IPS-15b (cell line): Measurements from ENCODE around the gene TUBB.
"Not testable (repeated sequence)": the region's sequence is repeated elsewhere in the genome, so short reads cannot be mapped to it uniquely, and the experiment has no call there.

Experiments
- H3K27me3 ChIP-seq: one replicate; pipeline ENCODE4 v1.6.1; 2013; ENCODE audit warnings: low read length; ENCODE audit not compliant: control insufficient read depth, insufficient read depth
- H3K36me3 ChIP-seq: one replicate; pipeline ENCODE4 v1.6.1; 2013; ENCODE audit warnings: low read length; ENCODE audit not compliant: control insufficient read depth, insufficient read depth
- H3K4me1 ChIP-seq: one replicate; pipeline ENCODE4 v1.6.1; 2013; ENCODE audit warnings: mild to moderate bottlenecking, low read length; ENCODE audit not compliant: control insufficient read depth, insufficient read depth
- H3K4me3 ChIP-seq: one replicate; pipeline ENCODE4 v1.5.1; 2013; ENCODE audit warnings: low read depth, low read length
- H3K9ac ChIP-seq: one replicate; pipeline ENCODE4 v1.6.1; 2013; ENCODE audit warnings: low read depth, mild to moderate bottlenecking, low read length
- H3K9me3 ChIP-seq: one replicate; pipeline ENCODE4 v1.6.1; 2013; ENCODE audit warnings: mild to moderate bottlenecking, low read length; ENCODE audit not compliant: control insufficient read depth, insufficient read depth

TUBB gene

DNA sequence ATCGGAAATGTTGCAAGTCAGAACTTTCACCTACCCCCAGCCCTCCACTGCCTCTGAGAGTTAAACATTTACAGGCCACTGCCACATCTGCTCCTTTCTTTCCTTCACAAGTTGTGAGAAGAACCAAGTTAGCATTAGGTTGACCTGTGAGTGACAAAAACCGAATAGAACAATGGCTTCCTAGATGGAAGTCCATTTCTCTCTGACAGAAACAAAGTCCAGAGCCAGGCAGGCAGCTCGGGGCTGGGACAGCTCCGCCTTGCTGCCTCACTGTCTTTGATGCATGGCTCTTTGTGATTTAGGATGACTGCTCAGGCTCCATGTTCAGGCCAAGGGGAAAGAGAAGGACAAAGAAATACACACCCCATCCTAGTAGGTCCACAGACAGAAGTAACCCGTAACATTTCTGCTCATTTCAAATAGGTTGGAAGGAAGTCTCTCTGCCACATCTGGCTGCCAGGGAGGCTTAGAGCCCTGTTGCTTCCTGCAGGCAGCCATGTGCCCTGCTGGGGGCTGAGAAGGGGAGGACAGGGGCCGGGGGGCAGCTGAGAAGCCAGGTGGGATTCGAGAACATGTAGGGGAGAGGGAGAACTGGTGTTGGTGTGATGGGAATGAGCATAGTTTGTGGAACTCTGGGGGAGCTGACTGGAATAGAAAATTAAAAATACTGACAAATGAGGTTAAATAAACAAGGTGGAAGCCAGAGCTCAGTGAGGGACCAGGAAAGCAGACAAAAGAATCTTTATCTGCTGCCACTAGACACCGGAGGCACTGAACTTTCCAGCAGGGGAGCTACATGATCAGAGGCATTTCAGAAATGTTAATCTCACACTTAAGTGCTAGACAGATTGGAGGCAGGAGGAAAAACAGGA, 43.7 kb downstream of the TUBB start:
- peaks cover 10% of the 10 kb centered on the region for H3K4me1 ChIP-seq

DNA sequence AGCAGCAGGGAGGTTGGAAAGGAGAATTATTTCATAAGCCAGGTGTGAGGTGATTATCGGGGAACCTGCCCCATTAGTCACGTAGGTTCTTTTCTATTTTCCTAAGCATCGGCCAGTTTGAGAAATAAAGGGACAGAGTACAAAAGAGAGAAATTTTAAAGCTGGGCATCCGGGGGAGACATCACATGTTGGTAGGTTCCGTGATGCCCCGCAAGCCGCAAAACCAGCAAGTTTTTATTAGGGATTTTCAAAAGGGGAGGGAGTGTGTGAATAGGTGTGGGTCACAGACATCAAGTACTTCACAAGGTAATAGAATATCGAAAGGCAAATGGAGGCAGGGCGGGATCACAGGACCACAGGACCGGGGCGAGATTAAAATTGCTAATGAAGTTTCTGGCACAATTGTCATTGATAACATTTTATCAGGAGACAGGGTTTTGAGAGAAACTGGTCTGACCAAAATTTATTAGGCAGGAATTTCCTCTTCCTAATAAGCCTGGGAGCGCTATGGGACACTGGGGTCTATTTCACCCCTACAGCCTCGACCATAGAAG, 44.4 kb downstream of the TUBB start:
- not testable (repeated sequence) for H3K27me3 ChIP-seq, H3K9me3 ChIP-seq, H3K9ac ChIP-seq, H3K36me3 ChIP-seq
- Histone ChIP-seq H3K4me3 (peak overlapping the region; percentile 12), H3K4me1 (peaks cover 17% of the 10 kb centered on the region)

More for the DNA sequence above, 43.7 kb downstream of the TUBB start:
- H3K4me3 ChIP-seq, result peak overlapping the region; percentile 12
- no peaks in the 10 kb centered on the region for H3K36me3 ChIP-seq
- no peaks in the 10 kb centered on the region for H3K9me3 ChIP-seq
- H3K27me3 ChIP-seq, result no peaks in the 10 kb centered on the region
- H3K9ac ChIP-seq, result no peak overlapping the region

DNA sequence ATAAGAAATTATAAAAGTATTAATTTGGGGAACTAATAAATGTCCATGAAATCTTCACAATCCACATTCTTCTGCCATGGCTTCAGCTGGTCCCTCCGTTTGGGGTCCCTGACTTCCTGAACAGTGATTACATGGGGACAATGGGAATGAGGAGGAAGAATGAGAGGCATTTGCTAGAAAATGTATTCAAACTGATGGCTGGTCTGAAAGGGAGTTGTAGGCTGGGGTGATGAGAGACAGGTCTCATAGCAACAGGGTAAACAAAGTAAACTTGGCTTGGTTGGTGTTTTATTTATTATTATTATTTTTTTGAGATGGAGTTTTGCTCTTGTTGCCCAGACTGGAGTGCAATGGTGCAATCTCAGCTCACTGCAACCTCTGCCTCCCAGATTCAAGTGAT, 45.3 kb downstream of the TUBB start:
- H3K9ac ChIP-seq, H3K27me3 ChIP-seq, H3K4me3 ChIP-seq, H3K36me3 ChIP-seq, H3K9me3 ChIP-seq: not testable (repeated sequence)
- H3K4me1 ChIP-seq, result peaks cover 21% of the 10 kb centered on the region

DNA sequence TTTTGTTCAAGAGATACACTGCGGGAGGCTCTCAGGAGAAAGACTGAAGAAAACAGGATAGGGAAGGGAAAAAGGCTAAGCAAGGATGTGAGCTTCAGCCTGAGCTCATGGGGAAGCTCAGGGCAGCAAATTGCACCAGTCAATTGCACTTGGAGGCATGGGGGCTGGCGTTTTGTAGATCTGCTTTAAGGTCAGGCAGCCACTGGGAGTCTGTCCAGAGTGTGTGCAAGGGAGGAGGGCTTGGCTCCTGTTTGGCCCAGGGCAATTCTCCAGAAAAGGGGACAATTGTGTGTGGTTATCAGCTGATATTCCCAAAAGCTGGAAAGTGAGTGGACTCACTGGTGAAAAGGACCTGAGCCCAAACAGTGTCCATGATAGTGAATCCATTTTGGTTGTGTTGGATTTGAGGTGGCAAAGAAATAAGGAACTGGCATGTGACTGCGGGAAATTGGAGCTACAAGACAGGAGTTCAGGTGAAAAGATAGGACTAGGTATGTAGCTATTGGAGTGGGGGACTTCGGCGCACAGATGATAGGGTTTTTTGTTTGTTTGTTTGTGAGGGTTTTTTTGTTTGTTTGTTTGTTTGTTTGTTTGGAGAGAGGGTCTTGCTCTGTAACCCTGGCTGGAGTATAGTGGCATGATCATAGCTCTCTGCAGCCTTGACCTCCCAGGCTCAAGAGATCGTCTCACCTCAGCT, 46.5 kb downstream of the TUBB start:
- Histone ChIP-seq H3K27me3 (no peaks in the 10 kb centered on the region), H3K9ac (no peak overlapping the region), H3K4me1 (peaks cover 21% of the 10 kb centered on the region)

DNA sequence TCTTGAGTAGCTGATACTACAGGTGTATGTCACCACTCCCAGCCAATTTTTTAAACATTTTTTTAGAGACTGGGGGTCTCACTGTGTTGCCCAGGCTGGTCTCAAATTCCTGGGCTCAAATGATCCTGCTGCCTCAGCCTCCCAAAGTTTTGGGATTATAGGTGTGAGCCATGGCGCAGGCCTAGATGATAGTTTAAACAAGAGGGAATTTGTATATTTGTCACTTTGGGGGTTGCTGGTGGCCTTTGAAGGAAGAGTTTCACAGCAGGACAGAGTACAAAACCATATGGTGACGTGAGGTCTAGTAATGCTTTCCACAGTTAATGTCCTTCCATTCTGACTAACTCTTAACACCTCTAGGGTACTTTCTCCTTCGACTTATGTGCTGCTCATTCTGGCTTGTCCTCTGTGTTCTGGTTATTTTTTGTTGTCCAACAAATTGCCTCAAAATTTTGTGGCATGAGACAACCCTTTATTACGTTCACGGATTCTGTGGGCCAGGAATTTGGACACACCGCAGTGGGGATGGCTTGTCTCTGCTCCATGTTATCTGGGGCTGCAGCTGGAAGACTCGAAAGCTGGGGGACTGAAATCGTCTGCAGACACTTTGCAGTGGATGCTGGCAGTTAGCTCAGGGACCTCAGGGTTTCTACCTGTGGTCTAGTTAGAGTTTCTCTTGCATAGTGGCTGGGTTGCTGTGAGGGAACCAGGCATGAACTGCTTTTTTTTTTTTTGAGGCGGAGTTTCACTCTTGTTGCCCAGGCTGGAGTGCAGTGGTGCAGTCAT, 47.2 kb downstream of the TUBB start:
- Histone ChIP-seq H3K9me3 (no peaks in the 10 kb centered on the region), H3K36me3 (no peaks in the 10 kb centered on the region), H3K4me3 (no peak overlapping the region), H3K27me3 (no peaks in the 10 kb centered on the region), H3K9ac (no peak overlapping the region), H3K4me1 (peaks cover 21% of the 10 kb centered on the region)

More for the DNA sequence above, 46.5 kb downstream of the TUBB start:
- no peak overlapping the region for H3K4me3 ChIP-seq
- no peaks in the 10 kb centered on the region for H3K36me3 ChIP-seq
- no peaks in the 10 kb centered on the region for H3K9me3 ChIP-seq

DNA sequence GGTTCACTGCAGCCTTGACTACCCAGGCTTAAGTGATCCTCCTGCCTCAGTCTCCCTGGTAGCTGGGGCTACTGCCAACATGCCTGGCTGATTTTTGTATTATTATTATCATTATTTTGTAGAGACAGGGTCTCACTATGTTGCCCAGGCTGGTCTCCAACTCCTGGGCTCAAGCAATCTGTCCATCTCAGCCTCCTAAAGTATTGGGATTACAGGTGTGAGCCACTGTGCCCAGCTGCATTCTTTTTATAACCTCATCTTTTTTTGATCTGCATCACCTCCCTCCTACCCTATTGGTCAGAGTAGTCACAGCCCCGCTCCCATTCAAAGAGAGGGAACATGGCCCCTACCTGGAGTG, 47.8 kb downstream of the TUBB start:
- Histone ChIP-seq H3K4me1 (peaks cover 21% of the 10 kb centered on the region), H3K9ac (no peak overlapping the region), H3K27me3 (no peaks in the 10 kb centered on the region), H3K4me3 (no peak overlapping the region), H3K9me3 (no peaks in the 10 kb centered on the region), H3K36me3 (no peaks in the 10 kb centered on the region)

DNA sequence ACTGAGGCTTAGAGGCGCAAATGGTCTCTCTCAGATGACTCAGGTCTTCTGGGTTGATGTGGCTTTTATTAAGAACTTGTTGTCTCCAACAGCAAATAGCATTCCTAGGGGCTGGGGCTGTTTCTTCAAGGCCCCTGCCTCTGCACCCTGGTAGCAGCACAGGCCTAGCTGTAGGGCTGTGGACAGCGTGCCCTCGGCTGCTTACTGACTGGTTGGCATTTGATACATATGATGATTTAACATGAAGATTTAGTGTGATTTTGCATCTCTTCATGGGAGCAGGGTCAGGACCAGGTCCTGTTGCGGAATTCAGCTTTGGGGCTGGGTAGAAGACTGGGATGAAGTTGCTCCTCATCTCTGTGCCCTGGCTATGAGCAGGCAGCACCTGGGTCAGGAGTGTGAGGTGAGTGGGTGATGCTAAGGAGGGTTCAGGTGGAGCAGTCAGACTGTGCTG, 48.5 kb downstream of the TUBB start:
- no peaks in the 10 kb centered on the region for H3K9me3 ChIP-seq
- no peaks in the 10 kb centered on the region for H3K36me3 ChIP-seq
- no peak overlapping the region for H3K4me3 ChIP-seq
- H3K9ac ChIP-seq, result no peak overlapping the region
- H3K27me3 ChIP-seq, result no peaks in the 10 kb centered on the region
- H3K4me1 ChIP-seq, result peaks cover 17% of the 10 kb centered on the region

DNA sequence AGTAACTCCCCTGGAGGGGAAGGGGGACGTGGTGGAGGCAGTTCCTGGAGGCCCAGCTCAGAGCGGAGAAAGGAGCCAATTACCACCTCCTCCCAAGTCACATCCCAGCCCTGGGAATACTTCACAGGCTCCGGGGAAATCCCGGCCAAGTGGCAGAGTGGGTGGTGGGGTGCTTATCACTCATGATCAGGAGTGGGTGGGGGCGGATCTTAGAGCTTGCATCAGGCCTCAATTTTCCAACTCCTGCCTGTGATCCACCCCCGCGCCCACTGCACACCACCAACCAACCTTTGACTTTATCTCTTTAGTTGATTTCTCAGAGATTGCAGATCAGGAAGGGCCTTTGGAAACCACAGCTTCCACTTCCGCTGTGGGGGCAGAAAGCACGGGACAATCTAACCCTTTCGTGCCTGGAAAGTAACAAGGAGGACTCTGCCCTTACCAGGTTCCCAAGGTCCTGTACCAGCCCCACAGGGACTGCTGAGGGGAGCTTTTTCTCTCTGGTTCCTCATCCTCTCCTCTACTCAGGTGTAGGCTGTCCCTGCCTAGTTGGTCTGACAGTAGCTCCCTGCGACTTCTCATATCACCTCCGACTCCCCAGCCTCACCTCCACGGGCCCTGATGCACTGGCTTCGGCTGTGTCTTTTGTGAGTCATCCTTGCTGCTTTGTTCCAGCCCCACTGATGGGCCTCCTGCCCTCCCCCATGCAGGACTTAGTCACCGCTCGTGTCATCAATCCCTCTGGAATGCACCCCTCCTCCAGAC, 49.1 kb downstream of the TUBB start:
- Histone ChIP-seq H3K9ac (no peak overlapping the region), H3K4me3 (no peak overlapping the region)

DNA sequence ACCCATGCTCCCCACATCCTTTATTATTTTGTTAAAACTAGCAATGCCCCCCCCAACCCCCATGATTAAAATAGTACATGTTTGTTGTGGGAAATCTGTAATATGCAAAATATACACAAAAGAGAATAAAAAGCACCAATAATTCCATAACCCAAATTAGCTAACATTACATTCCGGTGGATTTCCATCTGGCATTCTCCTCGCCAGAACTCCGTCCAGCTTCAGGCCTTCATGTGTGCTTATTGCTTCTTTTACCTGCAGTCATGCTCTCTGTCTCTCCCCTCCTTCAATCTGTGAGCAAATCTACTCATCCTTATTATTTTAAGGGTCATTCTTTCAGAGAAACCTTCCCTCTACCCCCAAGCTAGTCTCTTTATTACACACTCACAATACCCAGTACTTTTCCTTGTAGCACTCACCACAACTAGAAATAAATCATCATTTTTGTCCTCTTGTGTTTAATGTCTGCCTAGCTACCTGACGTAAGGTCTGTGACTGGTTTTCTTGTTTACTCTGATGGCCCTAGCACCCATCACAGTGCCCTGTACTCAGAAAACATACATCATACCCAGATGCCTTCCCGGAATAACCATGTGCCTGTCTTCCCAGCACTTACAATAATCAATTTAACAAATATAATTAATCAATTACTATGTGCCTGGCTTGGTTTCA, 49.8 kb downstream of the TUBB start:
- Histone ChIP-seq H3K9ac (no peak overlapping the region), H3K4me1 (peaks cover 15% of the 10 kb centered on the region), H3K36me3 (no peaks in the 10 kb centered on the region), H3K4me3 (no peak overlapping the region), H3K9me3 (no peaks in the 10 kb centered on the region), H3K27me3 (no peaks in the 10 kb centered on the region)

More for the DNA sequence above, 49.1 kb downstream of the TUBB start:
- Histone ChIP-seq H3K4me1 (peaks cover 15% of the 10 kb centered on the region), H3K27me3 (no peaks in the 10 kb centered on the region), H3K9me3 (no peaks in the 10 kb centered on the region), H3K36me3 (no peaks in the 10 kb centered on the region)

DNA sequence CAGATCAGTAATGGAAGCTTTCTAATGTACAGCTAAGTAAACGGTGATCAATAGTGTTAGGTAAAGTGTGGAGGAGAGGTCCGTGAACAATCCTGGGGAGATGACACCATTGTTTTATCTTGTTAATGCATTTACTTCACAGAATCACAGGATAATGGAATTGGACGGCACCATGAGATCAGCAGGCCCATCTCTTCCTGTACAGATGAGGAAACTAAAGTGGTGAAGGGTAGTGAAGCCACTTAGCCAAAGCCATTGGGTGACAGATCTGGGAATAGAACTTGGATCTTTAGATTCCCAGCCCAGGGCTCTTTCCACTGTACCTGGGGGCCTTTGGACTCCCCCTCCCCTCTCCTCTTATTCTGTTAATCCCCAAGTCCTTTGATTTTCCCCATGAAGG, 50.4 kb downstream of the TUBB start:
- Histone ChIP-seq H3K36me3 (no peaks in the 10 kb centered on the region), H3K4me1 (peaks cover 15% of the 10 kb centered on the region), H3K27me3 (no peaks in the 10 kb centered on the region), H3K4me3 (no peak overlapping the region), H3K9ac (no peak overlapping the region), H3K9me3 (no peaks in the 10 kb centered on the region)
